Rectal smooth muscle tissue (tissue), 1 donor: ENCODE measurements around the gene SLC25A10.
"Not testable (repeated sequence)": the region's sequence is repeated elsewhere in the genome, so short reads cannot be mapped to it uniquely, and the experiment has no call there.

Experiments used
- H3K27ac ChIP-seq: one replicate; pipeline ENCODE4 v1.7.0; 2013; ENCODE audit warnings: low read depth, low read length, inconsistent platforms
- H3K27me3 ChIP-seq: one replicate; pipeline ENCODE4 v1.7.0; 2013; ENCODE audit warnings: low read length; ENCODE audit not compliant: control insufficient read depth, insufficient read depth
- H3K36me3 ChIP-seq: one replicate; pipeline ENCODE4 v1.7.0; 2013; ENCODE audit warnings: low read length; ENCODE audit not compliant: control insufficient read depth, insufficient read depth
- H3K4me1 ChIP-seq: one replicate; pipeline ENCODE4 v1.7.0; 2013; ENCODE audit warnings: low read length; ENCODE audit not compliant: control insufficient read depth, insufficient read depth
- H3K4me3 ChIP-seq: one replicate; pipeline ENCODE4 v1.7.0; 2013; ENCODE audit warnings: low read length
- H3K9ac ChIP-seq: one replicate; pipeline ENCODE4 v1.7.0; 2013; ENCODE audit warnings: low read length

SLC25A10 gene

DNA sequence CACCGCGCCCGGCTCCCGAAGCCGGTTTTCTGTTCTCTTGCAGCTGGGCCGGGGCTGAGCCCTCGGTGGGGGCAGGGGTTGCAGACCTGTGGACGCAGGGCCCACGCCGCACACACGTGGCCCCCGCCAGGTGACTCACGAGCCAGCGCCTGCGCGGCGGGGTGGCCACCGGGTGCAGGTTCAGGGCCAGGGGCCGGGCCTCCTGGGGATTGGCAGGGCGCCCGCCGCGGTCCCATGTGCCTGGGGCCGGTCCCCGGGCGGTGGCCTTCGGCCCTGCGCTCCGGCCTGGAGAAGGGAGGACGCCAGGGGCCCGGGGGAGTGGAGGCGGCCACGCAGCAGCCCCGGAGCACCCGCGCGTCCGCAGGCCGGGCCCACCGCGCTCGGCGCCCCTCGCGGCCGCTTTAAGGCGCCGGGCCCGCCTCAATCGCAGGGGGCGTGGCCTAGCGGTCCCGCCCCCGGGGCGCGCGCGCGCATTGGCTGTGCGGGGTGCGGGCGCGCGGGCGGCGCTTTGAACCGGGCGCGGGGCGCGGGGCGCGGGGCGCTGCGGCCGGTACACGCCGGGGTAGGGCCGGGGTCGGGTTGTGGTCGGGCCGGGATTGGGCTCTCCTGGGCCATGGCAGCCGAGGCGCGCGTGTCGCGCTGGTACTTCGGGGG lies at the start of gene SLC25A10:
Gene SLC25A10, plus strand, starts transcription at position 471 of the 654 bp plus-strand sequence. Its CDS starts 143 bp downstream, at position 614.
- H3K27ac ChIP-seq, result no peak within 1 kb of the TSS
- H3K4me3 ChIP-seq, result peak within 1 kb of the TSS; percentile 75
- peaks cover 11% of the 10 kb centered on the region for H3K4me1 ChIP-seq
- H3K36me3 ChIP-seq, result no peaks in the 10 kb centered on the region
- H3K9ac ChIP-seq, result peak within 1 kb of the TSS; percentile 38
- no peaks in the 10 kb centered on the region for H3K27me3 ChIP-seq

- H3K4me3 ChIP-seq, result no peak overlapping the region
- peaks cover 8% of the 10 kb centered on the region for H3K4me1 ChIP-seq
- no peak overlapping the region for H3K9ac ChIP-seq
- H3K27me3 ChIP-seq, result no peaks in the 10 kb centered on the region
- no peak overlapping the region for H3K27ac ChIP-seq
- H3K36me3 ChIP-seq, result no peaks in the 10 kb centered on the region
Measured at GRCh38 chr17:81664051-81664470, 48.0 kb upstream of the SLC25A10 start.

DNA sequence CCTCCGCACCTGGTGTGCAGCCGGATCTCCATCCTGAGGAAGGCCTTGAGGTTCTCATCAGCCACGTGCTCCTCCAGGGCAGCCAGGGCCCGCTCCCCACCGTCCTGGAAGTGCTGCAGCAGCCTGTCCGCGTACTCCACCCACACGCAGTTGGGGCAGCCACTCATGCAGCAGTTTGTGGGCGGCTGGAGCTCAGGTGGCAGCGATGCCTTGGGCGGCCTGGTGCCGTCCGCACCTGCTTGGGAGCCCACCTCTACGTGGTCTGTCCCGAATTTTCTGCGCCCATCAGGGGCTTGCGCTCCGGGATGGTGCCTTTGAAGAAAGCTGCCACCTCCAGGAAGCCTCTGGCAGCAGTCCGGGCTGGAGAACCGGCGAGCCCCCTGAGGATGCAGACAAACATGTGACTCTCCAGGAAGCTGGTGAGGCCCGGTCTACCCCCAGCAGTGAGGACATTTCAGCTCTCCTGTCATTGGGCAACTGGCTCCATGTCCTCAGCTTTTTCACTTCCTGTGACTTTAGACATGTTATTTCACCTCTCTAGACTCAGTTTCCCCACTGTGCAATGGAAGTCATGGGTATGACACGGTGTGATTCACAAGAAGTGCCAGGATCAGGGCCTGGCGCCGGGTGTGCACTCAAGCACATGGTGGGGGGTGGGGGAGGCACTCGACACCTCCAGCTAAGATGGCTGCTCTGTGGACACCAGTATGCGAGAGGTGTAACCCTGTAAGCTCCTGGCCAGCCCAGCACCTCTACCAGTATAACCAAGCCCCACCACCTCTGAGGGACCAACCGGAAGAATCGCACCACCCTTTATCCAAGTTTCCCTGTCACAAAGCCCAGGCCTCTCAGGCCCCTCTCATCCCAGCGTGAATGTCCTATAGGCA lies 46.6 kb upstream of the SLC25A10 start:
- H3K4me3 ChIP-seq, result peak overlapping the region; percentile 71
- peaks cover 8% of the 10 kb centered on the region for H3K4me1 ChIP-seq
- H3K9ac ChIP-seq, result peak overlapping the region; percentile 7
- H3K27ac ChIP-seq, result peak overlapping the region; percentile 87
- peaks cover 8% of the 10 kb centered on the region for H3K36me3 ChIP-seq
- no peaks in the 10 kb centered on the region for H3K27me3 ChIP-seq

GRCh38 chr17:81666092-81666341 lies 46.1 kb upstream of the SLC25A10 start:
- H3K9ac ChIP-seq, result peak overlapping the region; percentile 7
- peaks cover 8% of the 10 kb centered on the region for H3K4me1 ChIP-seq
- H3K27ac ChIP-seq, result peak overlapping the region; percentile 87
- no peaks in the 10 kb centered on the region for H3K27me3 ChIP-seq
- peaks cover 9% of the 10 kb centered on the region for H3K36me3 ChIP-seq
- peak overlapping the region; percentile 71 for H3K4me3 ChIP-seq

GRCh38 chr17:81666342-81667191 lies 45.5 kb upstream of the SLC25A10 start, which contains the start of the genes CCDC137 and OXLD1:
CCDC137 (plus strand) TSS chr17:81666737; CDS start chr17:81666767, 30 bp downstream.
OXLD1 (minus strand) TSS chr17:81666605; CDS start chr17:81666577, 28 bp downstream.
- Histone ChIP-seq H3K4me1 (peaks cover 8% of the 10 kb centered on the region), H3K36me3 (peaks cover 13% of the 10 kb centered on the region), H3K27me3 (no peaks in the 10 kb centered on the region), H3K27ac (peak within 1 kb of the TSS; percentile 87), H3K9ac (peak within 1 kb of the TSS; percentile 56), H3K4me3 (peak within 1 kb of the TSS; percentile 71)

GRCh38 chr17:81667754-81668153 lies 44.3 kb upstream of the SLC25A10 start:
- peaks cover 24% of the 10 kb centered on the region for H3K36me3 ChIP-seq
- no peak overlapping the region for H3K27ac ChIP-seq
- H3K4me1 ChIP-seq, result peaks cover 8% of the 10 kb centered on the region
- H3K27me3 ChIP-seq, result no peaks in the 10 kb centered on the region
- no peak overlapping the region for H3K9ac ChIP-seq
- H3K4me3 ChIP-seq, result no peak overlapping the region

- Histone ChIP-seq H3K9ac (no peak overlapping the region), H3K36me3 (peaks cover 26% of the 10 kb centered on the region), H3K4me1 (no peaks in the 10 kb centered on the region), H3K27ac (no peak overlapping the region), H3K4me3 (no peak overlapping the region), H3K27me3 (no peaks in the 10 kb centered on the region)
Measured at GRCh38 chr17:81672504-81672903, 39.6 kb upstream of the SLC25A10 start.

GRCh38 chr17:81672954-81673353 lies 39.1 kb upstream of the SLC25A10 start:
- H3K36me3 ChIP-seq, result peaks cover 26% of the 10 kb centered on the region
- H3K4me1 ChIP-seq, result no peaks in the 10 kb centered on the region
- no peak overlapping the region for H3K4me3 ChIP-seq
- H3K27ac ChIP-seq, result no peak overlapping the region
- no peak overlapping the region for H3K9ac ChIP-seq
- no peaks in the 10 kb centered on the region for H3K27me3 ChIP-seq

DNA sequence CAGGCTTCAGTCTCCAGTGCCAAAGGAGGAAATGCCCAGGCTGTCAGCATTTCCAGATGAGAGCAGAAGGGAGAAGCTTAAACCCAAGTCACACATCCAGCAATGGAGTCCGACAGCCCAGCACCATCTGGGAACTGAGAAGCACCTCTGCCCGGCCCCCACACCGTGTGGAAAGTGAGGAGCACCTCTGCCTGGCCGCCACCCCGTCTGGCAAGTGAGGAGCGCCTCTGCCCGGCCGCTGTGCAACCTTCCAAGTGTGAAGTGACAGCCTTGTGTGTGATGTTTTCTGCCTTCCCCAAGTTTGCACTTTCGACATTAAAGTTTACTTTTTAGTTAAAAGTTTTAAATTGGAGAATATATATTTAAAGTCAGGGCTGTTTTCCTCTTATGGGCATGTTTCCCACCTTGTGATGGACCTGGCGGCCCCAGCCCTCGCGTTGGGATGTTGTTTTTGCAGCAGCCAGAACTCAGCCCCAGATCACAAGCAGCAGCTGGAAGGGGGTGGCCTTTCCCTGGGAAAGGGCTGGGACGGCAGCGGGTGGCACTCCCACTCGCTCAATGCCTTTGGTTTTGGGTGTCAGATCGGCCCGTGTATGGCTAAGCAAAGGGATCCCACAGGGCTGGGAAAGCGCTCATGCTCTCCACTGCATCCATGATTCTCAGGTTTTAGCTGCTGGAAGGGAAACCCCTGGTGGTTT lies 38.4 kb upstream of the SLC25A10 start:
- H3K4me1 ChIP-seq, result no peaks in the 10 kb centered on the region
- no peak overlapping the region for H3K9ac ChIP-seq
- H3K4me3 ChIP-seq, result no peak overlapping the region
- H3K27ac ChIP-seq, result no peak overlapping the region
- H3K36me3 ChIP-seq, result peaks cover 26% of the 10 kb centered on the region
- H3K27me3 ChIP-seq, result no peaks in the 10 kb centered on the region

DNA sequence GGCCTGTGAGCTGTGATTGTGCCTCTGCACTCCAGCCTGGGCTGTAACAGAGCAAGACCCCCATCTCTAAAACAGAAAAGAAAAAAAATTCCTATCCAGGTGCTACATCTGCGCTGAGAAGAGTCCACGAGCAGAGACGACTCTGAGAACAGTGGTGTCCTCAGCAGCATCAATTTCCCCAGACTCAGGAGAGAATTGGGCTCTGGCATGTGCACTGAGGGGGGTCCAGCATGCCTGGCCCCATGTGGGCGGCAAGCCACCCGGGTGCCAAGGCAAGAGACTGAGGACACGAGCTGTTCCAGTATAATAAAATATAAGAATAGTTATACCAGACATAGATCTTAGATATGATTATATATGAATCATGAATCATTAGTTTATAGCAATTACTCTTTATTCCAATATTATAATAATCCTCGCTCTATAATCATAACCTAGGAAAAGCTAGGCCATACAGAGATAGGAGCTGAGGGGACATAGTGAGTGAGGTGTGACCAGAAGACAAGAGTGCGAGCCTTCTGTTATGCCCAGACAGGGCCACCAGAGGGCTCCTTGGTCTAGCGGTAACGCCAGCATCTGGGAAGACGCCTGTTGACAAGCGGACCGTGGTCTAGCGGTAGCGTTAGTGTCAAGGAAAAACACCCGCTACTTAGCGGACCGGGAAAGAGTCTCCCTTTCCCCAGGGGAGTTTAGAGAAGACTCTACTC lies 36.4 kb upstream of the SLC25A10 start:
- not testable (repeated sequence) for H3K27ac ChIP-seq, H3K27me3 ChIP-seq, H3K9ac ChIP-seq, H3K4me1 ChIP-seq, H3K4me3 ChIP-seq
- H3K36me3 ChIP-seq, result peaks cover 17% of the 10 kb centered on the region

DNA sequence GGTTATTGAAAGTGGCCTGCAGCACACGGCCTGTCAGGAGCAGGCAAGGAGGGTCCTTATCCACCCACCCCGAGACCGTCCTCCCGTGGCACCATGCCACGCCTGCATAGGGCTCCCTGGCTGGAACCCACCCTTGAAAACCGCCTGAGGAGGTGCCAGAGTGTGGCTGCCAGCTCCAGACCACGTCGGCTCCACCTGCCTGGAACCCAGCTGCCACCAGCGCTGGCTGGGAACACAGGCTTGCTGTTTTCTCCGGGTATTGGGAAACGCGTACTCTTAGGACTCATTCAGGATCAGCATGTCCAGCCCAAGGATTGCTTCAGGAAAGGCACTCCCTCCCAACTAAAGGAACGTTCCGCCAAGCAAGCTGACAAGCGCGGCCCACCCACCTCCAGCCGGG lies 35.2 kb upstream of the SLC25A10 start:
- H3K9ac ChIP-seq, result no peak overlapping the region
- no peak overlapping the region for H3K27ac ChIP-seq
- no peak overlapping the region for H3K4me3 ChIP-seq
- H3K4me1 ChIP-seq, result no peaks in the 10 kb centered on the region
- no peaks in the 10 kb centered on the region for H3K27me3 ChIP-seq
- peaks cover 10% of the 10 kb centered on the region for H3K36me3 ChIP-seq
